Measurements from ENCODE around the gene DNAI2.

DNAI2 gene

DNA sequence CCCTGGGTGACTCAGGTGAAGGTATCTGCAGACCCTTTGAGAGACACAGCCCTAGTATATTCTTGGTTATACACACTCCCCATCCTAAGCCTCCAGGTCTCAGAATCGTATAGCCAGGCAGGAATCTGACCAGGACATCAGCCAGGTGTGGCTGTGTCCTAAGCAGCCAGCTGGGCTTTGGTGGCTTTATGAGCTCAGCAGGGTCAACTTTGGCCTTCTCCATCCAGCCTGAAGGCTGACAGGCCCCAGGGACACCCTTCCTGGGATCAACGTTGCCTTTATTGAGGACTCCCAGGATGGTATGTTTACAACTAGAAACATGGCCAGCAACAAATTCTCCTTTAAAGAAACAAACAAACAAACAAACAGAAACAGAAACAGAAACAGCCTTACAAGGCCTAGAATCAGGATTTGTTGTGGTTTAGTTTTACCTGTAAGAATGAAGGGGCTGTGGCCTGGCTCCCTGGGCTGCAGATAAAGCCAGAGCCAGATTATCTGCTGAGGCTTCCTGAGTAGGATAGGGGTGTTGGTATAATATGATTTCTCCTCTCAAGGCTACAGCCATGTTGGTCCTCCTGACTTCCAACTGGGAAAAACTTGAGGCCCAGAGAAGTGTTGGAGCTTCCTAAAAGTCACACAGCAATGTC, 60.5 kb downstream of the DNAI2 start:
- H3K27ac ChIP-seq = no peak overlapping the region
- TF ChIP-seq ZFX (IDR thresholded peaks at IDR 0.05) = no peak
- TF ChIP-seq, protein P1, sequence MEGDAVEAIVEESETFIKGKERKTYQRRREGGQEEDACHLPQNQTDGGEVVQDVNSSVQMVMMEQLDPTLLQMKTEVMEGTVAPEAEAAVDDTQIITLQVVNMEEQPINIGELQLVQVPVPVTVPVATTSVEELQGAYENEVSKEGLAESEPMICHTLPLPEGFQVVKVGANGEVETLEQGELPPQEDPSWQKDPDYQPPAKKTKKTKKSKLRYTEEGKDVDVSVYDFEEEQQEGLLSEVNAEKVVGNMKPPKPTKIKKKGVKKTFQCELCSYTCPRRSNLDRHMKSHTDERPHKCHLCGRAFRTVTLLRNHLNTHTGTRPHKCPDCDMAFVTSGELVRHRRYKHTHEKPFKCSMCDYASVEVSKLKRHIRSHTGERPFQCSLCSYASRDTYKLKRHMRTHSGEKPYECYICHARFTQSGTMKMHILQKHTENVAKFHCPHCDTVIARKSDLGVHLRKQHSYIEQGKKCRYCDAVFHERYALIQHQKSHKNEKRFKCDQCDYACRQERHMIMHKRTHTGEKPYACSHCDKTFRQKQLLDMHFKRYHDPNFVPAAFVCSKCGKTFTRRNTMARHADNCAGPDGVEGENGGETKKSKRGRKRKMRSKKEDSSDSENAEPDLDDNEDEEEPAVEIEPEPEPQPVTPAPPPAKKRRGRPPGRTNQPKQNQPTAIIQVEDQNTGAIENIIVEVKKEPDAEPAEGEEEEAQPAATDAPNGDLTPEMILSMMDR (conservative IDR thresholded peaks at IDR 0.05) = no peak

DNA sequence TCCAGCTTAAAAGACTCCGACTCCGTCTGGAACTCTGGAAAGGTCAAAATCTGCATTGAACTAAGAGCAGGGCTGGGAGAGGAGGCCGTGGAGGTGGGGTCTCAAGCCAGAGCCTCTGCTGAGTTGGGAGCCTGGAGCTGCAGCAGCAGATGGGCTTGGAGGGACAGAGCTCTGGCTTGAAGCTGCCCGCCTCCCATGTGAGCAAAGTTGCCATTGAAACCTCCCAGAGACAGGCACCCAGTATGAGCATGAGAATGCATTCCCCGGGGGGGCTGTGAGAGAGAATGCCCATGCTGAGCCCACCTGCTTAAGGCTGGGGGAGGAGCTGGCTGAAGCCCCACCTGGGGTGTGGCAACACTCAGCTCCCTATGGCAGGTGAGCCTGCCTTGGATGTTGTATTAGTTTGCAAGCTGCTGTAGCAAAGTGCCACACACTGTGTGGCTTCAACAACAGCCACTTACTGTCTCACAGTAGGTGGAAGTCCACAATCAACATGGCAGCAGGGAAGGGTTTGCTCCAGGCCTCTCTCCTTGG, 61.6 kb downstream of the DNAI2 start:
- no peak for TF ChIP-seq ZFX (IDR thresholded peaks at IDR 0.05)
- TF ChIP-seq, protein P1 (conservative IDR thresholded peaks at IDR 0.05) = no peak
- no peak overlapping the region for H3K27ac ChIP-seq

DNA sequence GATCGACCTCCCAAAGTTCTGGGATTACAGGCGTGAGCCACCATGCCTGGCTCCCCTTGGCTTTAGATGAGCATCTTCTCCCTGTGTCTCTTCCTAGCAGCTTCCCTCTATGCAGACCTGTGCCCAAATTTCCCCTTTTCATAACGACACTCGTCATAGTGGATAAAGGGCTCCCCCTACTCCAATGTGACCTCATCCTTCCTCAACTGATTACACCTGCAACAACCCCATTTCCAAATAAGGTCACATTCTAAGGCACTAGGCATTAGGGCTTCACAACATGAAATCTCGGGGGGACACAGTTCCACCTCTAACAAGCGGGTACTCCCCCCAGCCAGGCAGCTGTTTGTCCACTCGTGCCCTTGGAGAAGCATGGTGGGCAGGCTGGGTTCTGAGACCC, 62.3 kb downstream of the DNAI2 start:
- no peak overlapping the region for H3K27ac ChIP-seq
- no peak for TF ChIP-seq ZFX (IDR thresholded peaks at IDR 0.05)
- TF ChIP-seq, protein P1 (conservative IDR thresholded peaks at IDR 0.05) = no peak

DNA sequence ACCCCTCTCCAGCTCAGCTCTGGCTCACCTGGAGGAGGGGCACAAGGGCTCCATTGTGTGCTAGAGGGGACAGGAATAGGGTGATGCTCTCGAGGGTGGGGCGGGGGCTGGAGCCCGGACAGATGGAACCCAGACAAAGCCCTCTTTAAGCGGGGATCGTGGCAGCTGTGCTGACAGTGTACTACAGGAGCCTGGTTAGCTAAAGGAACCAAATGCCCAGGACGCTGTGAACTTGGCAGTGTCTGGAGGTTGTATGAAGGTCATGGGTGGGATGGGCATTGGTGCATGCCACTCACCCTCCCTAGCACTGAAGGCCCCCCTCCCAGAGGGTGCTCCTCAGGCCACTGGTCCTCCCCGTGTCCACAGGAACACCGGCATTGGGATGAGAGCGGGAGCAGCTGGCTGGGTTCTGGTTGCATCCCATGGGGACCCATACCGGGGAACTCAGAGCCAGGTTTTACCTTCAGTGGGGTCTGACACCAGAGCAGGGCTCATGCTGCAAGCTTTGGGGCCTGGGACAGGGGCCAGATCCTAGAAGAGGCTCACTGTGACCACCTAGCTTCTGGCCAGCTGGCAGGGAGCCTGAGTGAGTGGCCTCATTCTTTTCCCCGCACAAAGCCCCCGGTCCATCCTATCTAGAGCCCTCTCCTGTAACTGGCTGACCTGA, 63.9 kb downstream of the DNAI2 start:
- no peak for TF ChIP-seq ZFX (IDR thresholded peaks at IDR 0.05)
- TF ChIP-seq, protein P1 (conservative IDR thresholded peaks at IDR 0.05) = no peak
- H3K27ac ChIP-seq = no peak overlapping the region

DNA sequence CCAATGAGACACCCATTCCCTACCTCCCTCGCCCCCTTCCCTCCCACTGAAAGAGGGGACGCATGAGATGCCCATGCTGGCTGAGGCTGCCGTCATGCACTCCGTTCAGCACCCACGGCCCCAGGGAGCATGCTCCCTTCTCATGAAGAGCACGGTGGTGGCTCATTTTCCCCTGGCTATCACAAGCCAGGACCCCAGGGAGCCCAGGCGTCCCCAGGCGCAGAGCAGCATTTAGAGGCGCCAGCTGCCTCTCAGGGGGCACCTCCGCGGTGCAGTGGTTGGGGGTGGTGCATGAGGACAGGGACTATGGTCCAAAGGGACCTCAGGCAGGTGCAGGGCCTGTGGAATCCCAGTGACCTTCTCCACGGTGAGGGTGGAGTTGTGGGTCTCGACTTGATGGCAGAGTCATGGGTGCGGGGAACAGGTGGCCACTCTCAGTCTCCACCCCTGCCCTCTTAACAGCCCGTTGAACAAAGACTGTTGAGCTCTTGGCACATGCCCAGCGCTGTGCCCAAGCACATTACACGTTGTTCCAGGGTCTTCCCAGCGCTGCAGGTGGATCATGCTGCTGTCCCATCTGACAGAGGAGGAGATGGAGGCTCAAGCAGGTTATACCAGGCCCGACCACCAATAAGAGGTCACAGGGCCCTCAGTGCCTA, 65.6 kb downstream of the DNAI2 start:
- TF ChIP-seq, protein P1 (conservative IDR thresholded peaks at IDR 0.05) = no peak
- no peak for TF ChIP-seq ZFX (IDR thresholded peaks at IDR 0.05)
- H3K27ac ChIP-seq = no peak overlapping the region

DNA sequence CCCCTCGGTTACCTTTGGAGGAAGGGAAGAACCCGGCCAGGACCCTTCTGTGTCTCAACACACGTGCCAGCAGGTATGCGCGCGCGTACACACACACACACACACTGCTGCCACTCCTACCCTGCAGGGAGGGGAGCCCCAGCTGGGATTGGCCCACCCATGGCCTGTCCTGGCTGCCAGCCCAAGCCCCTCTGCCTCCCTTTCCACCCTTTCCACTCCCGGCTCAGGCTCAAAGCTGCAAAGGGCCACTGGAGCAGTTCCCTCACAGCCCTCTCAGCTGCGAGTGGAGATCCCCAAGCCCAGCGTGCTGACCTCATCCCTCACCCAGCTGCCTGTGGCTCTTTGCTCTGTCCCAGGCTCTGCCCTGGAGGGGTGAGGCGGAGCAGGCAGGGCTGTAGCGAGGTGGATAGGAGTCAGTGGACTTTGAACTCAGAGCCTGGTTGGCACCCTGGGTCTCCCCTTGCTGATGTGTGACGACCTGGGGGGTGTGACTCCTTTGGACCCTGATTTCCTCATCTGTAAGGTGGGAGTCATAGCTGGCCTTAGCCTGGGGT, 66.5 kb downstream of the DNAI2 start:
- TF ChIP-seq ZFX (IDR thresholded peaks at IDR 0.05) = no peak
- TF ChIP-seq, protein P1 (conservative IDR thresholded peaks at IDR 0.05) = no peak
- no peak overlapping the region for H3K27ac ChIP-seq

DNA sequence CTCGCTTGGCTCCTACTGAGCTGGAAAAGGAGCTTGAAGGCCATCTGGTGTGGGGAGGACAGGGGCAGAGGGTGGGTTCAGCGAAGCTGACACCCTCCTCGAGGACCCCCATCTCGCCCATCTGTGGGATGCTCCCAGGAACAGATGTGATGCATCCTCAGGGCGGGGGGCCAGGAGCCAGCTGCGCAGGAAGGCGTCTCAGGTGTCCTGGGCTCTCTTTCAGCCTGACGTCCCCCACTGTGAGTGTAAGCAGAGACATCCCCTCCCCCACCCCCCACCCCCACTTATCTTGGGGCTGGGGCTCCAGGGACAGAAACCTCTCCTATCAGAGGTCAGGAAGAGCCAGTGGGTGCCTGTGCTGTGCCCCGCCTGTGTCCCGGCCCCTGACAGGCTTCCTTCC, 68.2 kb downstream of the DNAI2 start:
- no peak for TF ChIP-seq ZFX (IDR thresholded peaks at IDR 0.05)
- TF ChIP-seq, protein P1 (conservative IDR thresholded peaks at IDR 0.05) = no peak
- no peak overlapping the region for H3K27ac ChIP-seq

Data from C4-2B (cell line).